ENCODE data around the gene KIR3DL2. TPM values are rescaled to one million over a fixed set of nuclear protein-coding genes. Genes with fewer than 3 reads are reported as not detected.
"Not testable (repeated sequence)": the region's sequence is repeated elsewhere in the genome, so short reads cannot be mapped to it uniquely, and the experiment has no call there.

KIR3DL2 gene
- total RNA-seq, 1 experiment from 2014 or later: not detected

DNA sequence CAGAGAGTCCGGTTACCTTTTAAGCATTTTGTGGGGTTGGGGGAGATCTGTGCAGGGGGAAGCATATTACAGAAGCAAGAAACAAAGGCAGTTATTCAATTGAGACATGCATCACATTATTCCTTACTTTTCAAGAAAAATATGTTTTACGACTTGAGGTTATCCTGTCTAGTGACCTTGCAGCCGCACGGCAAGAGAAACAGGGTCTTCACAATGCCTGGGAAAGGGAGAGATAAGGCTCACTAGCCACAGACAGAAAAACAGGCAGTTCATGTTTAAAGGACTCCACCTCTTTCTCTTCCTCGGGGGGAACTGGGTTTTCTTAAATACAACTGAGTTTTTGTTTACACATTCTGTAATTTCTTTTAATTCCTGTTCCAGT, 55.2 kb downstream of the KIR3DL2 start:
- no TSS peak for BruUV-seq (replicated peaks)
- Histone ChIP-seq H3K4me2 (no peak overlapping the region), H3K27ac (no peak overlapping the region), H4K20me1 (ENCODE audit: insufficient read depth) (no peaks in the 10 kb centered on the region), H2AFZ (0 out of 2 replicates have a peak overlapping the region, but pooled peaks have one; percentile 28), H3K79me2 (ENCODE audit: low read depth) (no peaks in the 10 kb centered on the region), H3F3A (ENCODE audit: insufficient read depth, low read depth) (peaks cover 11% of the 10 kb centered on the region; the same call in 1 of the 2 replicates), H3K9me2 (ENCODE audit: insufficient read depth) (no peaks in the 10 kb centered on the region), H3K4me3 (no peak overlapping the region), H3K9me3 (ENCODE audit: insufficient read depth, low read depth) (no peaks in the 10 kb centered on the region), H3K4me1 (replicated peaks; ENCODE audit: insufficient read depth) (no peaks in the 10 kb centered on the region), H3K36me3 (ENCODE audit: low read depth) (no peaks in the 10 kb centered on the region), H3K27me3 (ENCODE audit: insufficient read depth, low read depth) (peaks cover 17% of the 10 kb centered on the region)
- intact Hi-C loops (cut with micrococcal nuclease; ENCODE audit: unreplicated experiment): no loop called here
- ChIA-PET CTCF (no interaction called here), POLR2A (ENCODE audit: unreplicated experiment) (no interaction called here)
- no peak for DNase-seq
- TF ChIP-seq, protein P1, sequence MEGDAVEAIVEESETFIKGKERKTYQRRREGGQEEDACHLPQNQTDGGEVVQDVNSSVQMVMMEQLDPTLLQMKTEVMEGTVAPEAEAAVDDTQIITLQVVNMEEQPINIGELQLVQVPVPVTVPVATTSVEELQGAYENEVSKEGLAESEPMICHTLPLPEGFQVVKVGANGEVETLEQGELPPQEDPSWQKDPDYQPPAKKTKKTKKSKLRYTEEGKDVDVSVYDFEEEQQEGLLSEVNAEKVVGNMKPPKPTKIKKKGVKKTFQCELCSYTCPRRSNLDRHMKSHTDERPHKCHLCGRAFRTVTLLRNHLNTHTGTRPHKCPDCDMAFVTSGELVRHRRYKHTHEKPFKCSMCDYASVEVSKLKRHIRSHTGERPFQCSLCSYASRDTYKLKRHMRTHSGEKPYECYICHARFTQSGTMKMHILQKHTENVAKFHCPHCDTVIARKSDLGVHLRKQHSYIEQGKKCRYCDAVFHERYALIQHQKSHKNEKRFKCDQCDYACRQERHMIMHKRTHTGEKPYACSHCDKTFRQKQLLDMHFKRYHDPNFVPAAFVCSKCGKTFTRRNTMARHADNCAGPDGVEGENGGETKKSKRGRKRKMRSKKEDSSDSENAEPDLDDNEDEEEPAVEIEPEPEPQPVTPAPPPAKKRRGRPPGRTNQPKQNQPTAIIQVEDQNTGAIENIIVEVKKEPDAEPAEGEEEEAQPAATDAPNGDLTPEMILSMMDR (conservative IDR thresholded peaks at IDR 0.05): no peak
- TF ChIP-seq EZH2 (IDR thresholded peaks at IDR 0.05; ENCODE audit: low read depth): no peak

DNA sequence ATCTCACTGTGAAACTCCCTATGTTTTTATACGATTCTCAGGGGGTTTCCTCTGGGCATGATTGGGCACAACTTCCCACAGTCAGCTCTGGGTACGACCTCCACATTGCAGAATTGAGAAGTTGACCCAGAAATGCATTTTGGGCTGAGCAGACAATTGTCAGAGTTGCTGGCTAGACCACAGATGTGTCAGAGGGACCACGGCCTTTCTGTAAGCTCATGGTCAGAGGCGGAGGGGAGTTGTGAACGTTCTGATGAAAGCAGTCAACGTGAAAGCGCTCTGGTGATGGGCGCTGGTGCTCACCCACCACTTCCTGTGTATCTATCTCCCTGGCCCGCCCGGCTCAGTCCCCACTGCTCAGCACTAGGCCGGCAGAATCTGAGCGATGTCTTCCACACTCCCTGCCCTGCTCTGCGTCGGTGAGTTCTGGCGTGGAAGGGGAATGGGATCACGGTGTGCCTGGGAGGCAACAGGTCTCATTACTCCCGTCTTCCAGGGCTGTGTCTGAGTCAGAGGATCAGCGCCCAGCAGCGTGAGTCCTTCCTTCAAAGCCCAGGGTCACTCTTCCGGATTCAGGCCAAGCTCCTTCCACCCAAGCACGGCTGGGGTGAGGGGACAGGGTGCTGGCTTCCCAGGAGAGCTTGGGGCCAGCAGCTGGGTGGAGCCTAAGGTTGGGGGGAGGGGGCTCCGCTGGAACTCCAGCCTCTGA, 55.7 kb downstream of the KIR3DL2 start, which contains the start of gene NCR1:
TSS of gene NCR1 (plus strand) at position 346 of the 709 bp plus-strand sequence. CDS start at position 386, 40 bp downstream.
- H3K9me2 ChIP-seq (ENCODE audit: insufficient read depth): no peaks in the 10 kb centered on the region
- H3K27me3 ChIP-seq (ENCODE audit: insufficient read depth, low read depth): peaks cover 17% of the 10 kb centered on the region
- H3K4me3 ChIP-seq: no peak within 1 kb of the TSS
- no peaks in the 10 kb centered on the region for H4K20me1 ChIP-seq (ENCODE audit: insufficient read depth)
- no peak within 1 kb of the TSS for H3K27ac ChIP-seq
- POLR2A ChIA-PET (ENCODE audit: unreplicated experiment): no interaction called here
- no peak within 1 kb of the TSS for H3K4me2 ChIP-seq
- CTCF ChIA-PET: no interaction called here
- no peaks in the 10 kb centered on the region for H3K4me1 ChIP-seq (replicated peaks; ENCODE audit: insufficient read depth)
- H3K36me3 ChIP-seq (ENCODE audit: low read depth): no peaks in the 10 kb centered on the region
- H2AFZ ChIP-seq: peak within 1 kb of the TSS; percentile 28; the same call in 1 of the 2 replicates
- BruUV-seq (replicated peaks): no TSS peak
- H3K79me2 ChIP-seq (ENCODE audit: low read depth): no peaks in the 10 kb centered on the region
- peaks cover 11% of the 10 kb centered on the region; the same call in 1 of the 2 replicates for H3F3A ChIP-seq (ENCODE audit: insufficient read depth, low read depth)
- TF ChIP-seq EZH2 (IDR thresholded peaks at IDR 0.05; ENCODE audit: low read depth): no peak
- TF ChIP-seq, protein P1 (conservative IDR thresholded peaks at IDR 0.05): no peak
- no peak for DNase-seq
- no peaks in the 10 kb centered on the region for H3K9me3 ChIP-seq (ENCODE audit: insufficient read depth, low read depth)
- intact Hi-C loops (cut with micrococcal nuclease; ENCODE audit: unreplicated experiment): no loop called here

DNA sequence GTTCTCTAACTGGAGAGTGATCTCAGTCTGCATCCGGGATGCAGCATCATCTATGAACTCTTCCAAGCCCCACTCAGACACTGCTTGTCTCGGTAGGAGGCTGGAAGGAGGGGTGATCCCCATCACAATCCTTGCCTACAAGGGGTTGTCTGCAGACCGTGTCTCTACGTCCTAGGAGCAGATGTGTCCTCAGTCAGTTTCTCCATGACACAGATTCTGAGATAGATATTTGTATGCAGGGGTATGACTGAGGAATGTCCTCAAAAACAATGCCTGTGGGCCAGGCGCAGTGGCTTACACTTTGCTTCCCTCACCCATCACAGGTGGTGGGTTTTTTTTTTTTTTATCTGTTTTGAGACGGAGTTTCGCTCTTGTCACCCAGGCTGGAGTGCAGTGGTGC, 56.6 kb downstream of the KIR3DL2 start:
- no peak for DNase-seq
- Histone ChIP-seq H3K27me3 (ENCODE audit: insufficient read depth, low read depth) (peaks cover 22% of the 10 kb centered on the region), H3F3A (ENCODE audit: insufficient read depth, low read depth) (0 out of 2 replicates have a peak, but pooled peaks cover 5% of the 10 kb centered on the region), H3K4me3 (no peak overlapping the region), H3K4me2 (no peak overlapping the region), H2AFZ (peak overlapping the region; percentile 28; the same call in 1 of the 2 replicates), H3K4me1 (replicated peaks; ENCODE audit: insufficient read depth) (no peaks in the 10 kb centered on the region), H3K9me2 (ENCODE audit: insufficient read depth) (no peaks in the 10 kb centered on the region), H3K36me3 (ENCODE audit: low read depth) (no peaks in the 10 kb centered on the region), H4K20me1 (ENCODE audit: insufficient read depth) (no peaks in the 10 kb centered on the region), H3K79me2 (ENCODE audit: low read depth) (no peaks in the 10 kb centered on the region), H3K9me3 (ENCODE audit: insufficient read depth, low read depth) (no peaks in the 10 kb centered on the region), H3K27ac (no peak overlapping the region)
- BruUV-seq (replicated peaks): no TSS peak
- no peak for TF ChIP-seq EZH2 (IDR thresholded peaks at IDR 0.05; ENCODE audit: low read depth)
- TF ChIP-seq, protein P1 (conservative IDR thresholded peaks at IDR 0.05): no peak
- intact Hi-C loops (cut with micrococcal nuclease; ENCODE audit: unreplicated experiment): no loop called here
- ChIA-PET POLR2A (ENCODE audit: unreplicated experiment) (no interaction called here), CTCF (no interaction called here)

DNA sequence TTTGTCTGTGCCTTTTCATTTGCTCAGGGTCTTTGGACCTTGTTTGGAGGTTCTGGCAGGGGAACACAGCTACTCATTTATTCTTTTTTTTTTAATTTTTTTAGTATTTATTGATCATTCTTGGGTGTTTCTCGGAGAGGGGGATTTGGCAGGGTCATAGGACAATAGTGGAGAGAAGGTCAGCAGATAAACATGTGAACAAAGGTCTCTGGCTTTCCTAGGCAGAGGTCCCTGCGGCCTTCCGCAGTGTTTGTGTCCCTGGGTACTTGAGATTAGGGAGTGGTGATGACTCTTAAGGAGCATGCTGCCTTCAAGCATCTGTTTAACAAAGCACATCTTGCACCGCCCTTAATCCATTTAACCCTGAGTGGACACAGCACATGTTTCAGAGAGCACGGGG, 57.7 kb downstream of the KIR3DL2 start:
- H3K27ac ChIP-seq; H3K9me2 ChIP-seq (ENCODE audit: insufficient read depth); H3K4me1 ChIP-seq (replicated peaks; ENCODE audit: insufficient read depth); H3K4me3 ChIP-seq; H3K9me3 ChIP-seq (ENCODE audit: insufficient read depth, low read depth); intact Hi-C loops (cut with micrococcal nuclease; ENCODE audit: unreplicated experiment); DNase-seq; BruUV-seq (replicated peaks); H3K36me3 ChIP-seq (ENCODE audit: low read depth); H3K79me2 ChIP-seq (ENCODE audit: low read depth); H2AFZ ChIP-seq; H4K20me1 ChIP-seq (ENCODE audit: insufficient read depth); H3K4me2 ChIP-seq; POLR2A ChIA-PET (ENCODE audit: unreplicated experiment); H3F3A ChIP-seq (ENCODE audit: insufficient read depth, low read depth): not testable (repeated sequence)
- H3K27me3 ChIP-seq (ENCODE audit: insufficient read depth, low read depth): peaks cover 28% of the 10 kb centered on the region
- CTCF ChIA-PET: interaction anchor here (0.6 kb wide), 1 partner anchor 847 kb away, joined by 3 read pairs; no protein-coding TSS in a partner anchor
